A549 (cell line): ENCODE data around the gene MYL4.
"Not testable (repeated sequence)": the region's sequence is repeated elsewhere in the genome, so short reads cannot be mapped to it uniquely, and the experiment has no call there.

Experiments used
- CEBPB ChIP-seq, 2 experiments: fragments of >200 bp in 1 of 2; sonication (Bioruptor Twin) in 1 of 2; formaldehyde crosslinking in 1 of 2; IDR thresholded peaks; 2 replicates each; pipeline ENCODE4 v1.6.1; 2012 to 2016
- EP300 ChIP-seq, 2 experiments: fragments of >200 bp; sonication (Bioruptor Twin); formaldehyde crosslinking; IDR thresholded peaks; 2 replicates in 1 of 2; 3 replicates in 1 of 2; pipeline ENCODE4 v1.6.1; 2016 to 2017
- ESRRA ChIP-seq: fragments of 150-350 bp; IDR thresholded peaks from 2 replicates; pipeline ENCODE4 v1.6.1; 2014; ENCODE audit warnings: mild to moderate bottlenecking, low read length, borderline replicate concordance
- FOXS1 ChIP-seq: fragments of 250-450 bp; sonication (Bioruptor Pico); IDR thresholded peaks from 2 replicates; pipeline ENCODE4 v1.5.0; 2020; ENCODE audit warnings: mild to moderate bottlenecking, moderate library complexity
- HDAC2 ChIP-seq: fragments of 200-600 bp; sonication (generic); IDR thresholded peaks from 2 replicates; pipeline ENCODE4 v1.6.1; 2016
- KDM5A ChIP-seq: fragments of 200-600 bp; sonication (generic); IDR thresholded peaks from 2 replicates; pipeline ENCODE4 v1.6.1; 2016; ENCODE audit warnings: antibody characterized with exemption, mild to moderate bottlenecking
- MAFK ChIP-seq: fragments of 450-650 bp; IDR thresholded peaks from 2 replicates; pipeline ENCODE4 v1.6.1; 2014; ENCODE audit not compliant: partially characterized antibody
- POLR2A ChIP-seq: IDR thresholded peaks from 2 replicates; pipeline ENCODE4 v1.6.1; 2012; ENCODE audit warnings: mild to moderate bottlenecking, low read length
- TF ChIP-seq, protein P1 (sequence below): fragments of >200 bp; sonication (Bioruptor Twin); formaldehyde crosslinking; IDR thresholded peaks from 3 replicates; pipeline ENCODE4 v1.5.1; 2016
- TF ChIP-seq, protein P2 (sequence below): fragments of 450-650 bp; IDR thresholded peaks from 2 replicates; pipeline ENCODE4 v1.6.1; 2014; ENCODE audit warnings: antibody characterized with exemption
- TF ChIP-seq, protein P3 (sequence below): fragments of >200 bp; sonication (Bioruptor Twin); formaldehyde crosslinking; IDR thresholded peaks from 3 replicates; pipeline ENCODE4 v1.6.1; 2016
- TF ChIP-seq, protein P4 (sequence below): IDR thresholded peaks from 2 replicates; pipeline ENCODE4 v1.6.1; 2012
- TF ChIP-seq, protein P5 (sequence below): fragments of 200-600 bp; sonication (generic); IDR thresholded peaks from 2 replicates; pipeline ENCODE4 v1.6.1; 2016; ENCODE audit warnings: antibody characterized with exemption, mild to moderate bottlenecking, moderate library complexity
- TF ChIP-seq, protein P6 (sequence below): fragments of 250-450 bp; sonication (Bioruptor Pico); IDR thresholded peaks from 2 replicates; pipeline ENCODE4 v1.5.0; 2020; ENCODE audit warnings: low read depth, mild to moderate bottlenecking, moderate library complexity

DNA sequence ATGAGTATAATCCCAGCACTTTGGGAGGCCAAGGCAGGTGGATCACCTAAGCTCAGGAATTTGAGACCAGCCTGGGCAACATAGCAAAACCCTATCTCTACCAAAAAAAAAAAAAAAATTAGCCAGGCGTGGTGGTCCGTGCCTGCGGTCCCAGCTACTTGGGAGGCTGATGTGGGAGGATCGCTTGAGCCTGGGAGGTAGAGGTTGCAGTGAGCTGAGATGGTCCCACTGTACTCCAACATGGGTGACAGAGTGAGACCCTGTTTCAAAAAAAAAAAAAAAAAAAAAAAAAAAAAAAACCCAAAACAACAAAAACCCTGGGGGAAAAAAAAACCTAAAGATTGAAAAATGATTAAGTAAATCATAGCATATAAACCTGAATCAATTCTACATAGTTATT, 28.2 kb upstream of the MYL4 start:
- not testable (repeated sequence) for TF ChIP-seq HDAC2; POLR2A; MAFK; FOXS1 (CRISPR knock-in tag); KDM5A; EP300 (IDR thresholded peaks at IDR 0.05); CEBPB (IDR thresholded peaks at IDR 0.05); ESRRA
- TF ChIP-seq, protein P1, sequence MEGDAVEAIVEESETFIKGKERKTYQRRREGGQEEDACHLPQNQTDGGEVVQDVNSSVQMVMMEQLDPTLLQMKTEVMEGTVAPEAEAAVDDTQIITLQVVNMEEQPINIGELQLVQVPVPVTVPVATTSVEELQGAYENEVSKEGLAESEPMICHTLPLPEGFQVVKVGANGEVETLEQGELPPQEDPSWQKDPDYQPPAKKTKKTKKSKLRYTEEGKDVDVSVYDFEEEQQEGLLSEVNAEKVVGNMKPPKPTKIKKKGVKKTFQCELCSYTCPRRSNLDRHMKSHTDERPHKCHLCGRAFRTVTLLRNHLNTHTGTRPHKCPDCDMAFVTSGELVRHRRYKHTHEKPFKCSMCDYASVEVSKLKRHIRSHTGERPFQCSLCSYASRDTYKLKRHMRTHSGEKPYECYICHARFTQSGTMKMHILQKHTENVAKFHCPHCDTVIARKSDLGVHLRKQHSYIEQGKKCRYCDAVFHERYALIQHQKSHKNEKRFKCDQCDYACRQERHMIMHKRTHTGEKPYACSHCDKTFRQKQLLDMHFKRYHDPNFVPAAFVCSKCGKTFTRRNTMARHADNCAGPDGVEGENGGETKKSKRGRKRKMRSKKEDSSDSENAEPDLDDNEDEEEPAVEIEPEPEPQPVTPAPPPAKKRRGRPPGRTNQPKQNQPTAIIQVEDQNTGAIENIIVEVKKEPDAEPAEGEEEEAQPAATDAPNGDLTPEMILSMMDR, result not testable (repeated sequence)
- TF ChIP-seq, protein P2, sequence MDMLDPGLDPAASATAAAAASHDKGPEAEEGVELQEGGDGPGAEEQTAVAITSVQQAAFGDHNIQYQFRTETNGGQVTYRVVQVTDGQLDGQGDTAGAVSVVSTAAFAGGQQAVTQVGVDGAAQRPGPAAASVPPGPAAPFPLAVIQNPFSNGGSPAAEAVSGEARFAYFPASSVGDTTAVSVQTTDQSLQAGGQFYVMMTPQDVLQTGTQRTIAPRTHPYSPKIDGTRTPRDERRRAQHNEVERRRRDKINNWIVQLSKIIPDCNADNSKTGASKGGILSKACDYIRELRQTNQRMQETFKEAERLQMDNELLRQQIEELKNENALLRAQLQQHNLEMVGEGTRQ, result not testable (repeated sequence)
- TF ChIP-seq, protein P3, sequence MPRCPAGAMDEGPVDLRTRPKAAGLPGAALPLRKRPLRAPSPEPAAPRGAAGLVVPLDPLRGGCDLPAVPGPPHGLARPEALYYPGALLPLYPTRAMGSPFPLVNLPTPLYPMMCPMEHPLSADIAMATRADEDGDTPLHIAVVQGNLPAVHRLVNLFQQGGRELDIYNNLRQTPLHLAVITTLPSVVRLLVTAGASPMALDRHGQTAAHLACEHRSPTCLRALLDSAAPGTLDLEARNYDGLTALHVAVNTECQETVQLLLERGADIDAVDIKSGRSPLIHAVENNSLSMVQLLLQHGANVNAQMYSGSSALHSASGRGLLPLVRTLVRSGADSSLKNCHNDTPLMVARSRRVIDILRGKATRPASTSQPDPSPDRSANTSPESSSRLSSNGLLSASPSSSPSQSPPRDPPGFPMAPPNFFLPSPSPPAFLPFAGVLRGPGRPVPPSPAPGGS, result not testable (repeated sequence)
- TF ChIP-seq, protein P4, sequence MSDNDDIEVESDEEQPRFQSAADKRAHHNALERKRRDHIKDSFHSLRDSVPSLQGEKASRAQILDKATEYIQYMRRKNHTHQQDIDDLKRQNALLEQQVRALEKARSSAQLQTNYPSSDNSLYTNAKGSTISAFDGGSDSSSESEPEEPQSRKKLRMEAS, result not testable (repeated sequence)
- TF ChIP-seq, protein P5, sequence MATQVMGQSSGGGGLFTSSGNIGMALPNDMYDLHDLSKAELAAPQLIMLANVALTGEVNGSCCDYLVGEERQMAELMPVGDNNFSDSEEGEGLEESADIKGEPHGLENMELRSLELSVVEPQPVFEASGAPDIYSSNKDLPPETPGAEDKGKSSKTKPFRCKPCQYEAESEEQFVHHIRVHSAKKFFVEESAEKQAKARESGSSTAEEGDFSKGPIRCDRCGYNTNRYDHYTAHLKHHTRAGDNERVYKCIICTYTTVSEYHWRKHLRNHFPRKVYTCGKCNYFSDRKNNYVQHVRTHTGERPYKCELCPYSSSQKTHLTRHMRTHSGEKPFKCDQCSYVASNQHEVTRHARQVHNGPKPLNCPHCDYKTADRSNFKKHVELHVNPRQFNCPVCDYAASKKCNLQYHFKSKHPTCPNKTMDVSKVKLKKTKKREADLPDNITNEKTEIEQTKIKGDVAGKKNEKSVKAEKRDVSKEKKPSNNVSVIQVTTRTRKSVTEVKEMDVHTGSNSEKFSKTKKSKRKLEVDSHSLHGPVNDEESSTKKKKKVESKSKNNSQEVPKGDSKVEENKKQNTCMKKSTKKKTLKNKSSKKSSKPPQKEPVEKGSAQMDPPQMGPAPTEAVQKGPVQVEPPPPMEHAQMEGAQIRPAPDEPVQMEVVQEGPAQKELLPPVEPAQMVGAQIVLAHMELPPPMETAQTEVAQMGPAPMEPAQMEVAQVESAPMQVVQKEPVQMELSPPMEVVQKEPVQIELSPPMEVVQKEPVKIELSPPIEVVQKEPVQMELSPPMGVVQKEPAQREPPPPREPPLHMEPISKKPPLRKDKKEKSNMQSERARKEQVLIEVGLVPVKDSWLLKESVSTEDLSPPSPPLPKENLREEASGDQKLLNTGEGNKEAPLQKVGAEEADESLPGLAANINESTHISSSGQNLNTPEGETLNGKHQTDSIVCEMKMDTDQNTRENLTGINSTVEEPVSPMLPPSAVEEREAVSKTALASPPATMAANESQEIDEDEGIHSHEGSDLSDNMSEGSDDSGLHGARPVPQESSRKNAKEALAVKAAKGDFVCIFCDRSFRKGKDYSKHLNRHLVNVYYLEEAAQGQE, result not testable (repeated sequence)
- TF ChIP-seq, protein P6, sequence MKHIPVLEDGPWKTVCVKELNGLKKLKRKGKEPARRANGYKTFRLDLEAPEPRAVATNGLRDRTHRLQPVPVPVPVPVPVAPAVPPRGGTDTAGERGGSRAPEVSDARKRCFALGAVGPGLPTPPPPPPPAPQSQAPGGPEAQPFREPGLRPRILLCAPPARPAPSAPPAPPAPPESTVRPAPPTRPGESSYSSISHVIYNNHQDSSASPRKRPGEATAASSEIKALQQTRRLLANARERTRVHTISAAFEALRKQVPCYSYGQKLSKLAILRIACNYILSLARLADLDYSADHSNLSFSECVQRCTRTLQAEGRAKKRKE (CRISPR knock-in tag), result not testable (repeated sequence)
